Measurements from ENCODE around the gene KIAA0232. TPM values are rescaled to one million over a fixed set of nuclear protein-coding genes. Genes with fewer than 3 reads are reported as not detected.

KIAA0232 gene
- total and polyA plus RNA-seq, 9 of the 15 experiments (the other 6 are each of a cell fraction or from before 2014, with no cell fraction given): 3.5 to 17.4 (median 13.0) TPM

DNA sequence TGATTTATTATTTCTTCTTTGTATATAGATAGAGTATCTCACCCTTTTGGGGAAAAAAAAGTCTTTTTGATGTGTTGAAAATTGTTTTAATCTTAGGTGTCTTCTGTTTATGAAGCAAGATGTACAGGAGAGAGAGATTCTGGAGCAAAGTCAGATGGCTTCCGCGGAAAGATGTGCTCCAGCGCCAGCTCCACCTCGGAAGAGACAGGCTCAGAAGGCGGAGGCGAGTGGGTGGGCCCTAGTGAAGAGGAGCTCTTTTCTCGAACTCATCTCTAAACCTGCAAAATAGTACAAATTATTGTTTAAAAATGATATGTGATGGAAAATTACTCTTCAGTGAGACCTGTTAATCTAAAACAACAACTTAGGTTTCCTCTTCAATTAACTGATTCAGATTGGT, 98.2 kb downstream of the KIAA0232 start:
- Histone ChIP-seq H3K9me3 (replicated peaks; ENCODE audit: control insufficient read depth, insufficient read depth, low read depth, low read length) (no peaks in the 10 kb centered on the region), H3K27ac (ENCODE audit: extremely low read depth, low read depth, low read length) (no peak overlapping the region), H4K20me1 (replicated peaks; ENCODE audit: control insufficient read depth, insufficient read depth, low read length) (no peaks in the 10 kb centered on the region), H3K4me1 (replicated peaks in 1 of 2; ENCODE audit: control insufficient read depth in 2 of 2, insufficient read depth in 2 of 2, low read length in 2 of 2) (no peaks in the 10 kb centered on the region), H2AFZ (ENCODE audit: low read depth, low read length) (no peak overlapping the region), H3K27me3 (ENCODE audit: control insufficient read depth in 2 of 2, insufficient read depth in 2 of 2, low read length in 2 of 2) (no peaks in the 10 kb centered on the region), H3K9me1 (ENCODE audit: control insufficient read depth, insufficient read depth, low read length) (no peaks in the 10 kb centered on the region), H3K4me2 (ENCODE audit: insufficient read depth, low read length) (no peak overlapping the region), H3K36me3 (ENCODE audit: control insufficient read depth, insufficient read depth, low read length) (peaks cover 73% of the 10 kb centered on the region), H3K4me3 (no peak overlapping the region), H3K79me2 (ENCODE audit: control insufficient read depth, insufficient read depth, low read length) (no peaks in the 10 kb centered on the region), H3K9ac (ENCODE audit: insufficient read depth in 1 of 2, low read depth in 2 of 2, low read length in 2 of 2) (no peak overlapping the region)
- intact Hi-C loops (cut with micrococcal nuclease) (no loop called here), in situ Hi-C loops (cut with MboI) (no loop called here)
- CTCF ChIA-PET (ENCODE audit: low intra/inter-chr PET ratio): no interaction called here
- TF ChIP-seq FOXJ2 (tag; IDR thresholded peaks at IDR 0.05): no peak
- no peak for TF ChIP-seq RBM25 (IDR thresholded peaks at IDR 0.05; ENCODE audit: low read depth, low read length, severe bottlenecking)
- TF ChIP-seq HDAC1 (IDR thresholded peaks at IDR 0.05): no peak
- TF ChIP-seq HDAC2 (IDR thresholded peaks at IDR 0.05): no peak
- no peak for TF ChIP-seq PHF8 (IDR thresholded peaks at IDR 0.05; ENCODE audit: borderline replicate concordance, low read length)
- TF ChIP-seq TRIM25 (IDR thresholded peaks at IDR 0.05; ENCODE audit: borderline replicate concordance): no peak
- TF ChIP-seq BRD9 (IDR thresholded peaks at IDR 0.05; ENCODE audit: low read depth, partially characterized antibody): no peak
- no peak for TF ChIP-seq SRSF9 (IDR thresholded peaks at IDR 0.05; ENCODE audit: borderline replicate concordance, low read depth, low read length)
- TF ChIP-seq CSDE1 (IDR thresholded peaks at IDR 0.05): no peak
- TF ChIP-seq PYGO2 (tag; IDR thresholded peaks at IDR 0.05): no peak
- no peak for TF ChIP-seq SMARCA4 (IDR thresholded peaks at IDR 0.05)
- no peak for TF ChIP-seq BCL6 (CRISPR knock-in tag; IDR thresholded peaks at IDR 0.05)
- TF ChIP-seq MYC (IDR thresholded peaks at IDR 0.05; ENCODE audit: low read depth, low read length): no peak
- no peak for TF ChIP-seq MYC (CRISPR knock-in tag; IDR thresholded peaks at IDR 0.05; ENCODE audit: borderline replicate concordance, low read depth)
- no peak for TF ChIP-seq TEAD4 (IDR thresholded peaks at IDR 0.05; ENCODE audit: low read length)
- TF ChIP-seq TEAD4 (CRISPR knock-in tag; IDR thresholded peaks at IDR 0.05; ENCODE audit: borderline replicate concordance): no peak
- TF ChIP-seq MTA2 (IDR thresholded peaks at IDR 0.05; ENCODE audit: low read depth): no peak
- no TSS peak for BruUV-seq (replicated peaks)
- DNase-seq (ENCODE audit: extremely low read depth in 1 of 4, low spot score in 3 of 4) (no peak), ATAC-seq (no peak), FAIRE-seq (no peak)
- POLR2A ChIA-PET: interaction anchor here (0.6 kb wide), 1 partner anchor 187 kb away, joined by 3 read pairs; no protein-coding TSS in a partner anchor
- 90% methylated on average over 7 of the region's 7 CpGs for WGBS (ENCODE audit: insufficient coverage, low coverage, missing lambda C conversion rate)

Data from K562 (cell line).